Measurements from ENCODE around the gene PRKAR1B. TPM values are rescaled to one million over a fixed set of nuclear protein-coding genes. Genes with fewer than 3 reads are reported as not detected.

The PRKAR1B gene
- total RNA-seq, 1 experiment from 2014 or later, result 20.4 TPM

- Histone ChIP-seq H3K4me3 (no peak overlapping the region), H3K9me3 (no peaks in the 10 kb centered on the region), H3K27me3 (no peaks in the 10 kb centered on the region), H3K36me3 (no peaks in the 10 kb centered on the region)
- no peak for DNase-seq
Observed at GRCh38 chr7:576524-577277, 150.4 kb downstream of the PRKAR1B start.

DNA sequence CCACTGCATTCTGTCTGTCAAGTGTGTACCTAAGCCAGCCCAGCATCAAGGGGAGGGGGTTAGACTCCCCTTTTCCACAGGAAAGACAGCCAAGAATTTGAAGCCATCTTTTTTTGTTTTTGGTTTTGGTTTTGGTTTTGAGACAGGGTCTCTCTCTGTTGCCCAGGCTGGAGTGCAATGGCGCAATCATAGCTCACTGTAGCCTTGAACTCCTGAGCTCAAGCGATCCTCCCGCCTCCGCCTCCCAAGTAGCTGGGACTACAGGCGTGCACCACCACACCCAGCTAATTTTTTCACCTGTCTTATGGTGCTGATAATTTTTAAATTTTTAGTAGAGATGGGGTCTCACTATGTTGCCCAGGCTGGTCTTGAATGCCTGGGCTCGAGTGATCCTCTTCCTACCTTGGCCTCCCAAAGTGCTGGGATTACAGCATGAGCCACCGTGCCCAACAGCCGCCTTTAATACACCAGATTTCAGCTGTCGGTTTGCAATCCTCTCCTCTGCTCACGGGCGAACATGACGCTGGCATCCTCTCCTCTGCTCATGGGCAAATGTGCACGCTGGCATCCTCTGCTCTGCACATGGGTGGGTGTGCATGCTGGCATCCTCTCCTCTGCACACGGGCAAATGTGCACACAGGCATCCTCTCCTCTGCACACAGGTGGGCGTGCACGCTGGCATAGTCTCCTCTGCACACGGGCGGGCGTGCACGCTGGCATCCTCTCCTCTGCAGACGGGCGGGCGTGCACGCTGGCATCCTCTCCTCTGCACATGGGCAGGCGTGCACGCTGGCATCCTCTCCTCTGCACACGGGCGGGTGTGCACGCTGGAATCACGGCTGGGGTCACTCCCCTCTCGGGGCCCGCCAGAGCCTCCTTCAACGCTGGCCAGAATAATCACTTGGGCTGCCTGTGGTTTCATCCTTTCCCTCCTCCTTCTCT is 151.4 kb downstream of the PRKAR1B start:
- no peaks in the 10 kb centered on the region for H3K36me3 ChIP-seq
- no peaks in the 10 kb centered on the region for H3K27me3 ChIP-seq
- no peak for DNase-seq
- H3K4me3 ChIP-seq, result no peak overlapping the region
- H3K9me3 ChIP-seq, result no peaks in the 10 kb centered on the region

DNA sequence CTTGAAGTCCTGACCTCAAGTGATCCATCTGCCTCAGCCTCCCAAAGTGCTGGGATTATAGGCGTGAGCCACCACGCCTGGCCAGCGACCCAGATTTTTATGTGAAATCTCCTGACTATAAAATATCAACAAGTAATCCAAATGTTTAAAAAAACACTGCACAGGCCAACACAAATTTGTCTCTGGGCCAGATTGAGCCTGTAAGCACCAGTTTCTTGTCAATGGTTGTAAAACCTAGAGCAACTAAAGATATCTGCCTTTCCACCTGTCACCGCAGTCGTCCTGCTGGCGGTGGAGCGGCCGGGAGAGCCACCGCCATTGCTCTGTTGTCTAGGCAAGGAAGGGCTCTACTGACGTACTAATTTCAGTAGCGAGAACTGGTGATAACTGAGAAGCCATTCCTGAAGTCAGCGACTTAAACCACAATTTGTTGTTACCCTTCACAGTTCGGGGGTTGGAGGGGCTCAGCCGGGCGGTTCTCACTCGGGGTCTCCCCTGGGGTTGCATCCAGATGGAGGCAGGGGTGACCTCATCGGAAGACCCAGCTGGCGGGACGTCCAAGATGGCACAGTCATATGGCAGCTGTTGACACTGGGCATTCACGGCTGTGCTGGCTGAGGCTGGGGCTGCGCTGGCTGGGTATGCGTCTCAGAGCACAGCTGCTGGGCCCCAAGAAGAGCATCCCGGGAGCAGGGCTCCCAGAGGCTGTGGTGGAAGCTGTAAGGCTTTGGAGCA is 152.3 kb downstream of the PRKAR1B start:
- Histone ChIP-seq H3K4me3 (no peak overlapping the region), H3K27me3 (no peaks in the 10 kb centered on the region), H3K36me3 (no peaks in the 10 kb centered on the region), H3K9me3 (no peaks in the 10 kb centered on the region)
- peak; percentile 62 for DNase-seq

GRCh38 chr7:573933-574381 is 153.1 kb downstream of the PRKAR1B start:
- DNase-seq, result no peak
- Histone ChIP-seq H3K9me3 (no peaks in the 10 kb centered on the region), H3K27me3 (no peaks in the 10 kb centered on the region), H3K4me3 (no peak overlapping the region), H3K36me3 (no peaks in the 10 kb centered on the region)

DNA sequence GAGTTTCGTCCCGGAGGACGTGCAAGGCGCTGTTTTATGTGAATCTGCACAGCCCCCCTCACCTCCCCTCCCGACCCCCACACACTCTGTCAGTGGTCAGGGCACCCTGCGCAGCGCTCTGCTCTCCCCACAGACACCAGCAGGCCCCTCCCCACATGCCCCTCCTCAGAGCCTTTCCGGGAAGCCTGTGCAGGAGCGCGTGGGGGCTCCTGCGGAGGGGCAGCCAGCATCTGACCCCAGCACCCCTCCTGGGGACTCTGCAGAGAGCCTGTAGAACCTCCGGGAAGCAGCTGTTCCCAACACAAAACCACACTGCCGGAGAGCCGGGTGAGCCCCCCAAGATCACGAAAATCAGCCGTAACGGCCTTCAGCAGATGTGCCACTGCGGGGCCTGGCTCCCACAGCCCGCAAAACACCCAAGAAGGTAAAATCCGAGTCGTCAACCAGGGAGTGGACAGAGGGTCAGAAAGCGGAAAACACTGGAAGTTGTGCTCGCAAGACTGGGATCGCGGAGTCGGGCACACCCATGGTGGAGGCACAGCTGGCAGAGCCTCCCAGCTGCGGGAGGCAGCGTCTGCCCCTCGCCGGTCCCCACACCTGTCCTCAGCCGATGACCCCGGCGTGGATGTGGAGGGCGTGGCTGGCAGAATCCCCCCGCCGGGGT is 153.7 kb downstream of the PRKAR1B start:
- no peaks in the 10 kb centered on the region for H3K27me3 ChIP-seq
- no peak overlapping the region for H3K4me3 ChIP-seq
- H3K36me3 ChIP-seq, result no peaks in the 10 kb centered on the region
- H3K9me3 ChIP-seq, result no peaks in the 10 kb centered on the region
- DNase-seq, result no peak

DNA sequence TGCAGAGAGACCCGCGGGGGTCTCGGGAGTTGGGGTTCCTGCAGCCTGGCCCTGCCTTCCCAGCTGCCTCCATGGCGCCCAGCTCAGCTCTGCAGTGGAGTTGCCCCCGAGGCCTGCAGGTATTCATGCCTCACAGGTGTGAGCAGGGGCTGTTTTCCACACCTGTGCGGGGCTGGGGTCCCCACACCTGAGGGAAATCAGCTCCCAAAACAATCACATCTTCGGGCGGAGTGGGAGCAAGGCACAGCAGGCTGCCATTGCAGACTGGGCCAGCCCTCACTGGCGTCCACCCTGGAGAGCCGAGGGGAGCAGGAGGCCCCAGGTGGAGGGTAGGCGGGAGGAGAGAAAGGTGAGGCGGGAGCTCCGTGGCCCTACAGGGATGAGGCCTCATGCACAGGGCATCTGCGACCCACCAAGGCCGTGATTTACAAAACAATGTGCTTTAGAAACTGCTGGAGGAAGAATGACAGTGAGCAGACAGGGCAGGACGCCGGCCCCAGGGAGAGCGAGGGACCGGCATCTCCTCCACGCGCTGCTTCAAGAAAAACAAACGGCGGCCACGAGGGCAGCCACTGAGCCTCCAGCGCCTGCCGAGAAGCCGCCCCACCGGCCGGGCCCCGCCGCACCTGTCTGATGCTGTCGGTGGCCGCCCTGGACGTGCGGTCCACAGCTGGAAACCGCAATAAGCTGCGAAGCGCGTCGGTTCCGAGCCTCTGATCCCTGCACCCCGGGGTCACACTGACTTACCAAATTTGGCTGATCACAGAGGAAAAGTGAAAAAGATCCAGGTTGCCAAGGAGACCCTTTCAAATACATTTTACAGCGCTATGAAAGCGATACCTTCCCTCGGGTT is 154.4 kb downstream of the PRKAR1B start:
- Histone ChIP-seq H3K36me3 (no peaks in the 10 kb centered on the region), H3K4me3 (no peak overlapping the region), H3K9me3 (no peaks in the 10 kb centered on the region), H3K27me3 (no peaks in the 10 kb centered on the region)
- no peak for DNase-seq

GRCh38 chr7:571718-572415 is 155.2 kb downstream of the PRKAR1B start:
- no peak for DNase-seq
- H3K27me3 ChIP-seq, result no peaks in the 10 kb centered on the region
- H3K36me3 ChIP-seq, result no peaks in the 10 kb centered on the region
- no peak overlapping the region for H3K4me3 ChIP-seq
- no peaks in the 10 kb centered on the region for H3K9me3 ChIP-seq

DNA sequence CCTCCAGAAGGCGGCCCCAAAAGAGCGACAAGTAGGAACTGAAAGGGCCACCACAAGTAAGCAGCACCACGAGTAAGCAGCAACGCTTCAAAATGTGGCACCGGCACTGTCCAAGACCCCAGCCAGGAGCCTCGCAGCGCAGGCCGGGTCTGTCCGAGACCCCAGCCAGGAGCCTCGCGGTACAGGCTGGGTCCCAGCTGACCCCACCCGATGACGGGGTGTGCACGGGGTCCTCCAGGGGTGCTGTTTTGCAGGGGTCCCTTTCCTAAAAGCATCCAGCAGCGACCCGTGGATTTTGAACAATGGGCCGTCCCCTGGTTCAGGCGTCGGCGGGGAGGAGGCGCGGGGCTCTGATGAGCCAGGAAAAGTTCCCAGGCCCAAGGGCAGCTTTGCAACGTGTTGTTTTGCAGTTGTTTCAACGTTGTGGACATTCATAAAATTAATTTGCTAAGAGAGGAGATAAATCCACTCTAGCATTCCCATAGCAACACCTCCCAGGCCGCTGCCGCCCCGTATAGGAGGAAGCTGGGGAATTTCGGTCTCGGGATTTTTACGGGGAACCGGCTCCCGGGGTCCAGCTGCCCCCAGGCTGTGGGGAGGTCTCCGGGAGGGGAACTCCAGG is 155.9 kb downstream of the PRKAR1B start:
- no peaks in the 10 kb centered on the region for H3K36me3 ChIP-seq
- H3K27me3 ChIP-seq, result no peaks in the 10 kb centered on the region
- no peaks in the 10 kb centered on the region for H3K9me3 ChIP-seq
- no peak overlapping the region for H3K4me3 ChIP-seq
- no peak for DNase-seq

GRCh38 chr7:570801-571070 is 156.3 kb downstream of the PRKAR1B start:
- Histone ChIP-seq H3K4me3 (no peak overlapping the region), H3K36me3 (no peaks in the 10 kb centered on the region), H3K9me3 (no peaks in the 10 kb centered on the region), H3K27me3 (no peaks in the 10 kb centered on the region)
- no peak for DNase-seq

DNA sequence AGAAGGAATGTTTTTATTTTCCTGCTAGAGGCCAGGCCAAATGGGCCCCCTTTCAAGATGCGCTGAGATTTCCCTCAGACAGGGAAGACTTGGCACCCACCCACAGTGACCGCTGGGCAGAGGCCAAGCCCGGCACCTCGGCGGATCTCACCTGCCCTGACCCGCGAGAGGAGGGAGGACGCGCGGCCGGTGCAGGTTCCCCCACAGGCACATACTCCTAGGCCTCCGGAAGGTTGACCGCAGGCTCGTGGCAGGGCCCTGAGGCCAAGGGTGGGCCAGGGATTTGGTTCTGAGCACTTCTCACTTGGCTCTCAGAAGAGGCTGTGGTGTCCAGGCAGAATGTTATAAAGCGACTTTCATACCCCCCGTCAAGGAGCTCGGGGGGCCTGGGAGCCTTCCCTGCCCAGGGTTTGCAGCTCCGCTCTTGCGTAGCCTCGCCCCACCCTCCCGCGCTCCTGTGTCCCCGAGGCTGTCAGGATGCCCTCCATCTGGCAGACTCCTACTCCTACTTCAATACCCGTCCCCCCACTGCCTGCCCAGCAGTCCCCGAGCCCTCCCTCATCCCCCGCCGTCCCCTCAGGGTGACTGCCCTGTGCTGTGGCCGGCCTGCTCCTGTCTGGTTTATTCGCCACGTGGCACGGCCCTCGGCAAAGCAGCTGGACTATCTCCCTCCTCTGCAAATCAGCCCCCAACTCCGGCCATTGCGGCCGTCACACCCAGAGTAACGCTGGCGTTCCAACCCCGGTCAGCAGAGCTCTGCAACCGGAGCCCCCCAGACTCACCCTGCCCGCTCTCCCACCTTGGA is 156.9 kb downstream of the PRKAR1B start:
- no peak for DNase-seq
- H3K27me3 ChIP-seq, result no peaks in the 10 kb centered on the region

DNA sequence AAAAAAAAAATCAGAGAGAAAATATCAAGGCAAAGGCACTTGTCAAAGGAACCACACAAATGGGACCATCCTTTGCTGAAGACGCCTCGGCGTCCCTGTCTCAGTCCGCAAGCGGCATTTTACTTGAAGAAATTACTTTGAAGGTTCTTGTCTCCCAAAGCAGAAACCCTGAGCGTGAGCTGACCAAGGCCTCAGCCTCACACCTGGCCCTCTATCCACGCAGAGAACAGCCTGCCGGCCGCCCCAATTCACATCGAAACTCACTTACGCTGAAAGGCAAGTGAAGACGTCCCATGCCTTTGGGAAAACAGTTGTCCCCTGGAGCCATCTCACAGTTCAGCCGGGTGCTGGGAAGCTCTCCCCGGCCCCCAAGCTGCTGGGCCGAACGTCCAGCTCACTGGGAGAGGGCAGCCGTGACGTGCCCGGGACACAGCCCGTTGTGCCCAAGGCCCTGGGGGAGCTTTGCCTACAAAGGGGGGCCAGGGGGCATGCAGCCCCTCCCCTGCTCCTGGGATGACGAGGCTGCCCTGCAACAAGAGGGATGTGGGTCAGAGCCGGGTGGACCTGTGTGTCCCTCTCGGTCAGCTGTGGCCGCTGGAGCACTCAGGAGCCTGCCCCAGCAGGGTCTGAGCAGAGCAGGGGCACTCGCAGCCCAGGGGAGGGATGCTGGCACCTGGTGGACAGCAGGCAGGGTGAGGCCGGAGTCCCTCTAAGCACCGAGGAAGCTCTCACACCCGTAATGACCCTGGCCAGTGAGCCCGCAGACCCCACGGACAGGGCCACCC is 157.8 kb downstream of the PRKAR1B start:
- DNase-seq, result no peak
- Histone ChIP-seq H3K9me3 (no peaks in the 10 kb centered on the region), H3K36me3 (no peaks in the 10 kb centered on the region), H3K27me3 (no peaks in the 10 kb centered on the region), H3K4me3 (no peak overlapping the region)

More for the DNA sequence above, 156.9 kb downstream of the PRKAR1B start:
- H3K9me3 ChIP-seq, result no peaks in the 10 kb centered on the region
- no peak overlapping the region for H3K4me3 ChIP-seq
- no peaks in the 10 kb centered on the region for H3K36me3 ChIP-seq

DNA sequence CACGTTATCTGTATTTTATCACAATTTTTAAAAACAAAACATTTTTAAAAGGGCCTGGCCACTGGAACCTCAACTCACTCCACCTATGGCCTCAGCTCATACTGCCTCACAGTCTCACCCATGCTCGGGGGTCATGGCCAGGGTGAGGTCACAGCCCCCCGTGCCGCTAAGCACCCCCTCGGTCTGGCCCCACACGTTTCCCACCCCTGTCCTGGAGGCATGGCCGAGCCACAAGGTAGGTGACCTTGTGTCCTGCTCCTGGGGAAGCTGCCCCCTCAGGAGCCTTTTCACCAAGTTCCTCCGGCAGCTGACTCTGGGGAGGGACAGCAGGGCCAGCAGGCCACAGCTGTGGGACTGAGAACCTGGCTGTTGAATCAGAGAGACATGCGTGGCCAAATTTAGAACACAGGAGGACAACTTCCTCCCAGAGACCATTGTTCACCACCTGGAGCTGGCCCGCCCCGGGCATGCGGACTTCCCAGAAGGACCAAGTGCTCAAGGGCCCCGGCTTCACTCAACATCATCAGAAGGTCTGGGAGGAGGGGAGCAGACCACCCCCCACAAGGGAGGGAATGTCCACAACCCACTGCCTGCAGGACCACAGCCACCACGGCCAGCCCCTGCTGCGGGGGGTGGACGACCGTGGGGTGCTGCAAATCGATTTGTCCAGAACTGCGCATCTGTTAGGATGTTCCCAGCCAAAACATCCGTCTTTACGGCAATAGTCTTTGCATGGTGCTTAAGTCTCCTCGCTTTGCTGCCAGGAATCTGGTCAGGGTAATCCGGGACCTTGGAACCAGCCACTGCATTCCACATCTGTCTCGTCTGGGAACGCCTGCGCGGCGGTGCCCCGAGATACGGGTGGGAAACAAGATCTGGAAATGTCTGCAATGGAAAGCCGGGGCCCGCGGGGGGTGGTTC is 158.8 kb downstream of the PRKAR1B start:
- Histone ChIP-seq H3K9me3 (no peaks in the 10 kb centered on the region), H3K27me3 (no peaks in the 10 kb centered on the region), H3K4me3 (no peak overlapping the region), H3K36me3 (no peaks in the 10 kb centered on the region)
- DNase-seq, result peak; percentile 49

Data from MG63 (cell line).